Glutamatergic neuron (in vitro differentiated cells): ENCODE results near the gene EVX2. TPM values are rescaled to one million over a fixed set of nuclear protein-coding genes. Genes with fewer than 3 reads are reported as not detected.

ENCODE experiments used
- DNase-seq: peaks from one replicate; pipeline ENCODE4 v3.0.0; 2022
- H3K27ac Mint-ChIP-seq: one replicate; pipeline ENCODE4 v1.8.0; 2020; ENCODE audit warnings: mild to moderate bottlenecking, mixed read lengths, inconsistent platforms; ENCODE audit not compliant: unreplicated experiment
- H3K27me3 Mint-ChIP-seq: one replicate; pipeline ENCODE4 v1.8.0; 2020; ENCODE audit warnings: mild to moderate bottlenecking, moderate library complexity, mixed read lengths, inconsistent platforms; ENCODE audit not compliant: unreplicated experiment
- H3K36me3 Mint-ChIP-seq: one replicate; pipeline ENCODE4 v1.8.0; 2020; ENCODE audit warnings: mild to moderate bottlenecking, mixed read lengths, inconsistent platforms; ENCODE audit not compliant: unreplicated experiment
- H3K4me1 Mint-ChIP-seq: one replicate; pipeline ENCODE4 v1.8.0; 2020; ENCODE audit warnings: mild to moderate bottlenecking, low read depth, mixed read lengths, inconsistent platforms; ENCODE audit not compliant: unreplicated experiment
- H3K4me3 Mint-ChIP-seq: one replicate; pipeline ENCODE4 v1.8.0; 2020; ENCODE audit warnings: mild to moderate bottlenecking, mixed read lengths, inconsistent platforms; ENCODE audit not compliant: unreplicated experiment
- H3K9me3 Mint-ChIP-seq: one replicate; pipeline ENCODE4 v1.8.0; 2020; ENCODE audit warnings: mild to moderate bottlenecking, moderate library complexity, mixed read lengths, inconsistent platforms; ENCODE audit not compliant: unreplicated experiment
- CTCF ChIP-seq: fragments of 200-600 bp; sonication (generic); IDR thresholded peaks from one replicate; pipeline ENCODE4 v1.5.0; 2021; ENCODE audit not compliant: partially characterized antibody, unreplicated experiment
- total RNA-seq: library from RNA; stranded (reverse); fragmentation: NEBNext Ultra II Directional; extraction: Animal tissue kit (Norgen Biotek cat#: 25700); gene quantifications from one replicate; pipeline ENCODE4 v1.2.1, GENCODE V29; 2021; ENCODE audit not compliant: unreplicated experiment

Gene EVX2
- total RNA-seq, 1 donor from 2014 or later, result 0.76 TPM

- no peak for DNase-seq
- no peak for TF ChIP-seq CTCF
- no peak overlapping the region for H3K27ac Mint-ChIP-seq
- peaks cover 33% of the 10 kb centered on the region for H3K27me3 Mint-ChIP-seq
- peak overlapping the region; percentile 38 for H3K4me3 Mint-ChIP-seq
- peaks cover 2% of the 10 kb centered on the region for H3K4me1 Mint-ChIP-seq
- peaks cover 7% of the 10 kb centered on the region for H3K9me3 Mint-ChIP-seq
- H3K36me3 Mint-ChIP-seq, result peaks cover 18% of the 10 kb centered on the region
Observed at GRCh38 chr2:176067589-176068418, 16.0 kb downstream of the EVX2 start.

DNA sequence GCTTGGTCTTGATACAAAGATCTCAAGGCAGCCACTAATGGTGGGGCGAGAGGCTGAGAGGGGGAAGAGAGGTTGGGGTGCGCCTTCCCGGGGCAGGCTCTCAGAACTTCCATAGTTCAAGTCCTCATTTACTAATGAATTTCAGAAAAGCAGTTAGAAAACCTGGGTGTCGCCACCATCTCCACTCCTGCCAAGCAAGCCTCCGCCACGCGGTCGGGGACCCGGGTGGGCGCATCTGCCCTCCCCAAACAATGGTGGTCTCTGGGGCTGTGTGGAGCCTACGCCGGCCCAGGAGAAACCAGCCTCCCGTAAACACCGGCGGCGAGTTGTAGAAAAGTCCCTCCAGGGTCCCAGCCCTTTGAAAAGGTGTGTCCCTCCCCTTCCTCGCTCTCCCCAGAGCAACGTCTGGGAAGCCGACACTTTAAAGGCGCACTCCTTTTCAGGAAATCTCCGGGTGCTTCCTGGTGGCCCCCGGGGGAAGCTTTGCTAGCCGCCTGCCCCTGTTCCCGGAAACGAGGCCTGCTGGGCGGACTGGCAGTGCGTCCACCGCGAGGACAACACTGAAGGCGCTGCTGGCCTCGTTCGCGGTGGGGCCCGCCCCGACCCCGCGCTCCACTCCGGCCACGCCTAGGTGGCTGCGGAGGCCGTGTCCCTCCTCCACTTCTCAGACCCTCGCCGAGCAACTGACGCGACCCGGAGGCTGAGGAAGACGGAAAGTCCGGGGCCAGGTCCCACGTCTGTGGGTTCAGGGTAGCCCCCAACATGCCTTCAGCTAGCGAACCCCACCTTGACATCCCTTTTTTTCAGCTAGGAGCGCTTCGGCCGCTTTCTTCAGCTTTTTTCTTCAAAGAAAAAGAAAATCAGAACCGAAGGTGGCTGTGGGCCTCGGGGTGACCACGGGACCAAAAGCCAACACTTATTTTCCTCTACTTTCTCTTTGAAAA is 16.8 kb downstream of the EVX2 start:
- H3K9me3 Mint-ChIP-seq, result peaks cover 4% of the 10 kb centered on the region
- peaks cover 29% of the 10 kb centered on the region for H3K27me3 Mint-ChIP-seq
- no peak for DNase-seq
- TF ChIP-seq CTCF, result no peak
- H3K4me1 Mint-ChIP-seq, result peaks cover 2% of the 10 kb centered on the region
- peaks cover 18% of the 10 kb centered on the region for H3K36me3 Mint-ChIP-seq
- peak overlapping the region; percentile 38 for H3K4me3 Mint-ChIP-seq
- no peak overlapping the region for H3K27ac Mint-ChIP-seq

DNA sequence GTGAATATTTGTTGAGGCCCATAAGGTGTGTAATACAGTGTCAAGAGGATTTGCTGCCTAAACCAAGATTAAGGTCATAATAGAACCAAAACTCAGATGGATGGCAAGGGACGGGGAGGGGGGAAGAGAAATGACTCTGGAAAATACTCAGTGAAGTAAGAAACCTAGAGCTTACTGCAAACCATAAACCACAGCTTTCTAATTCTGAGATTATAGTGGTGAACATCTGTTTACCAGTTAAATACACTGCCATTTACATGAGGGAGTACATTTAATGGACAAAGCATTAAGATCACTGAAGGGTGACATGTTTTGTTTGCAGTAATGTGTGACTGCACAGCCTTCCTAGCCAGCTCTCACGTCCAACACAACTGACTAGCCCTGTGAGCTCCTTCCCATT is 19.8 kb downstream of the EVX2 start:
- TF ChIP-seq CTCF, result no peak

DNA sequence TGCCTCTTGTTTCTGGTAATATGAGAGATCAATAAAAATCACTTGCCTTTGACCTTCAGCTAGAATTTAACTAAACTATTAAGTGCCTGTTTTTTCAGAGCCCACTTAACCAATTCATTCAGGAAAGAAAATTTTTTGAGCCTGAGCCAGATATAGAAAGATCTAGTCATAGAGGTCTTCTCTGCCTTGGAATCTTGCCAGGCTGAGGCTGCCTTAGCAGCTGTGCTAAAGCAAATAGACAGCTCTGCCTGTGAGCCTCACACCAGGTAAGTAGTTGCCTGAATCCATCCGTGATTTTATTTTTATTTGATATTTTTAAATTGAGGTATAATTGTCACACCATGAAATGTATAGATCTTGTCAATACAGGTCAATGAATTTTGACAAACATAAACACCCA is 27.4 kb downstream of the EVX2 start:
- Mint-ChIP-seq H3K36me3 (no peaks in the 10 kb centered on the region), H3K4me1 (no peaks in the 10 kb centered on the region), H3K27me3 (no peaks in the 10 kb centered on the region), H3K4me3 (no peak overlapping the region), H3K27ac (no peak overlapping the region), H3K9me3 (no peaks in the 10 kb centered on the region)
- no peak for TF ChIP-seq CTCF
- no peak for DNase-seq

More for the DNA sequence above, 19.8 kb downstream of the EVX2 start:
- peaks cover 9% of the 10 kb centered on the region for H3K36me3 Mint-ChIP-seq
- DNase-seq, result no peak
- peaks cover 4% of the 10 kb centered on the region for H3K9me3 Mint-ChIP-seq
- peaks cover 12% of the 10 kb centered on the region for H3K27me3 Mint-ChIP-seq
- no peak overlapping the region for H3K4me3 Mint-ChIP-seq
- no peak overlapping the region for H3K27ac Mint-ChIP-seq
- peaks cover 2% of the 10 kb centered on the region for H3K4me1 Mint-ChIP-seq
